GM18517 (cell line): ENCODE results near the gene RAB17.
"Not testable (repeated sequence)": the region's sequence is repeated elsewhere in the genome, so short reads cannot be mapped to it uniquely, and the experiment has no call there.

Source experiments
- ATAC-seq: cut with Tn5 transposase; IDR thresholded peaks from one replicate; pipeline ENCODE4 v1.9.1; 2021; ENCODE audit warnings: mild to moderate bottlenecking, moderate library complexity; ENCODE audit not compliant: unreplicated experiment

The RAB17 gene

GRCh38 chr2:237625216-237625705 is 34.7 kb upstream of the RAB17 start:
- ATAC-seq, result no peak

DNA sequence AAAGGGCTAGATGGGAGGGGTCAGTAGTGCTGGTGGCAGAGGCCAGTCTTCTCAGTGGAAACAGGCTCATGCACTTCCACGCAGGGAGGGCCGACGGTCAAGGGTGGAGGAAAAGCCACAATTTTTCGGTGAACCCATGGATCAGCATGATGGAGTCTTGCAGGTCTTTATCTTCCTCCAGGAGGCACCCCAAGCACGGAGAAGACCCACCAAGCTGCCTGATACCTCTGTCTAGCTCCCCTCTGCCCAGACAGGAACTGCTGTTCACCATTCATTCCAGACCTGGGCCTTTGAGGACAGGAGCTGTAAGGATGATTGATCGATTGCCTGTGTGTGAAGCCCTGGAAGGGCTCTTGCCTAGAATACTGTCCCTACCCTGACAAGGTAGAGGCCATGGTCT is 34.0 kb upstream of the RAB17 start:
- ATAC-seq, result no peak

DNA sequence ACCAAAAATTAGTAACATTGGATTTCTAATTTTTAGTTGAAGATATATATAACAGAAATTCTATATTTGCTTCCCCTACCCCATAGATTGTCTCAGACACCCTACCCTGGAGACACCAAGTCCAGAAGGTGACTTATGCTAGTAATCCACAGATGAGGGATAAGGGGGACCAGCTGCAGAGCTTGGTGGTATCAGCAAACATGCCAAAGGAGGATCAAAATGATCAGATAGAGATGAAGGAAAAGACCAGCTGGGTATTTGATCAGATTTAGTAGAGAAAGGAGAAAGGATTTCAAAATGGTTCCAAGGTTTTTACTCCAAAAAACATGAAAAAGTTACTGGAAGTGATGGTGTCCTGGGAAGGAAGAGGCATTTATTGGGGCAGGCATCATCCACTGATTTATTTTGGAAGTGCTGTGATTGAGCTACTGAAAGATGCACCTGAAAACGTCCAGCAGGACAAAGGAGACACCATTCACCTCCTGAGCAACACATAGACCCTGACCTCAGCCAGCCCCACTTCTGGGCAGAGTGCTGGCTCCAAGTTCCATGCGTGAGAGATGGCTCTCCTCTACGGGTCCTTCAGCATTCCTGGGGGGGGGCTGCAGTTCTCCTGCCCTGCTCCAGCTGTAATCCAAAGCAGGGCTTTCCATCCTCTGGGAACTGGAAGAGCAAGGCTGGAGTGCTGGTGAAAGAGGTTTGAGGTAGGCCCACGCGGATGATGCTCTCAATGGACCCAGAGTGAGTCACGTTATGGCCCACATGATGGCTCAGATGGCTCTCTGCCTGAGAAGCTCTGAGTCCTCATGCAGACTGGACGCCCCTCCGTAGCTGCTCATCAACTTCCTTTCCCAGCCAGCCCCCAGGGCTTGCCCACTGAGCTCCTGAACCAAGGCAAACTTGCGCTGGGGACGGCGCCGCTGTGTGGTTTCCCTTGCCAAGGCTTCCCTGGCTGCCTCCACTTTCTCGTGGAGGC is 33.2 kb upstream of the RAB17 start:
- ATAC-seq, result no peak

GRCh38 chr2:237618449-237618848 is 27.9 kb upstream of the RAB17 start:
- no peak for ATAC-seq

GRCh38 chr2:237617587-237617982 is 27.1 kb upstream of the RAB17 start:
- no peak for ATAC-seq

GRCh38 chr2:237616734-237617586 is 26.4 kb upstream of the RAB17 start:
- no peak for ATAC-seq

- no peak for ATAC-seq
These were observed 25.8 kb upstream of the RAB17 start for GRCh38 chr2:237616373-237616733.

GRCh38 chr2:237615631-237616249 is 25.2 kb upstream of the RAB17 start:
- ATAC-seq, result no peak

GRCh38 chr2:237614151-237614720 is 23.7 kb upstream of the RAB17 start:
- ATAC-seq, result no peak

- no peak for ATAC-seq
These were observed 23.1 kb upstream of the RAB17 start for GRCh38 chr2:237613679-237614078.

DNA sequence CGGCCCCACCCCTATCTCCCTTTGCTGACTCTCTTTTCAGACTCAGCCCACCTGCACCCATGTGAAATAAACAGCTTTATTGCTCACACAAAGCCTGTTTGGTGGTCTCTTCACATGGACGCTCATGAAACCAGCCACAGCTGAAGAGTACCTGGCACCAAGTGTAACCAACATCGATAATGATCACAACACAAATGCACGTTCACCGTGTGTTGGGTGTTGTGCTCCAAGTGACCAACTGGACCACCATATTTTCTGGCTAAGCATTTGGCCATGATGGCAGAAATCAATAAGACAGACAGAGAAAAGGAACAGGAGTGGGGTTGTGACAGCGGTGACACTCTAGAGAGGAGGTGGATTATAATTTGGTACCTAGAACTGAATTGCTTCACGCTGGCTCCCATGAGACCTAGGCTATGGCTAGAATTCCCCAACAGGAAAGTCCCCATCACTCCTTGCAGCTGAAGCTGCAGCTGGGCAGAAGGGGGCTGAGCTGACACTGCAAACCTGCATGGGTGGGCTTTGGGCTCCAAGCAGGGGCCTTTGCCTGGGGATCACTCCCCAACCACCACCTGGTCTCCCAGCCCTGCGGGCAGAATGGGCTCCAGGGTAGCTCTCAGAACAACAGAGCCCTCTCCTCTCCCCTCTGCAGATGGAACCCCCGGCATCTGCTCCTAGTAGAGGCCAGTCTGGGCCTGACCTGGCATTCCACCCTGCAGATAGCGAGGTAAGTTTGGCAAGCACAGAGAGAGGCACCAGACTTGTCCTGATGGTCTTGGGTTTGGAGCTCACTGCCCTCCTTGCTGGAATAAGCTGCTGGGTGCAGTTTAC is 22.2 kb upstream of the RAB17 start:
- ATAC-seq, result no peak

- ATAC-seq, result not testable (repeated sequence)
These were observed 16.0 kb upstream of the RAB17 start for GRCh38 chr2:237606522-237606921.

GRCh38 chr2:237604960-237605359 is 14.4 kb upstream of the RAB17 start:
- no peak for ATAC-seq

DNA sequence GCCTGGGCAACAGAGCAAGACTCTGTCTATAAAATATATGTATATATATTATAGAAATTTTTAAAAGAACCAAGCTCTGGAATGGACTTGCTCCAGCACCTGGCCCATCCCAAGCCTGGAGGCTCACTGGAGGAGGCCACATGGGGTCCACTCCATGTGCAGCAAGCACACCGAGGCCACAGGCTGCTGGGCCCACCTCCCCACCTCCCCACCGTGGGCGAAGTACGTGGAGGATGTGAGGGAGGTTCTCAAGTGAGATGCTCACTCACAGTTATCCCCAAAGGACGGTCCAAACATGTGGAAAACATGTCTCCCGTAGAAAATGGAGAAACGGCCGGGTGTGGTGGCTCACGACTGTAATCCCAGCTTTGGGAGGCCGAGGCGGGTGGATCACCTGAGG is 13.9 kb upstream of the RAB17 start:
- ATAC-seq, result no peak

- ATAC-seq, result no peak
These were observed 13.3 kb upstream of the RAB17 start for GRCh38 chr2:237603718-237604362.

GRCh38 chr2:237603049-237603717 is 12.6 kb upstream of the RAB17 start:
- no peak for ATAC-seq

DNA sequence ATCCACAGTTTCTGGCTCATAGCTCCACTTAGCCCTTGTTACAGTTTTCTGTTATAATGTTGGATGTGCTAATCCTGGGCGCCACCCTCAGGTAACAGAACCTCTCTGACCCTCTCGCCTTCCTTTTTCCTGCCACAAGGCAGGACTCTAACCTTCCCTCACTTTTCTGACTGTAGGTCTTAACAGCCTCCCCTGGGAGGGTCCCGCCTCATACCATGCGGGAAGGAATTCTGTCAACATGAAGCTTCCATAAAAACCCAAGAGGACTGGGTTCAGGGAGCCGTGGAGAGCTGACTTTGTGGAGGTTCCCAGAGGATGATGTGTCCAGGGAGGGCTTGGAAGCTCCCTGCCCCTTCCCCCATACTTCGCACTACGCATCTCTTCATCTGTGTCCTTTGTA is 11.9 kb upstream of the RAB17 start:
- ATAC-seq, result no peak

DNA sequence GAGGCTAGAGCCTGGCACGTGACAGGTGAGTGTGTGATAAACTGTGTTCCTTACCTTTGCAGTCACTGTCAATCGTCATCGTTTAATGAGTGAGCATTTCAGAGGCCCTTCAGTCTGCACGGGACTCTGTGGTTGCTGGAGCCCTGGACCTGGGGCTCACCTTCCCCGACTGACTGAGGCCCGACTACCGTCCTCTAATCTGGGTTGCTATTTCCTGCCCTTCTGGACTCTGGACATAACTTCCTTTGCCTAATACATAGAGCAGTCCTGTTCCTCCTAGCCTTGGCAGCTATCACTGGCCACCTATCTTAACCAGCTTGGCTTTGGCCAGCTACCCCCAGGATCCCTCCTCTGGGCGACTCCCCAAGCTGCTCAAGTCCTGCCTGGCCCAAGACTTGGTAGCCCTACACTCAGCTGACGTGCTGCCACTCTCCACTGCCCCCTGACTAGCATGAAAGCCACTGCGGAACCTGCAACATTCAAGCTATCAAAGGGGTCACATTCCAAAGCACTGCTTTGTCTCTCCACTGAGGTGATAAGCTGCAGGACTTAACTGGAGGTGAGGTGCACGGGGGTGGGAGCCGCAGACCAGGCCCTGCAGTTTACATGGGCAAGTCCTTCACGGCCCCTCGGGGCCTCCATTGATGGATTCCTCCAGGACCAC is 11.1 kb upstream of the RAB17 start:
- ATAC-seq, result no peak
